ENCODE results near the gene ZNF396. TPM values are rescaled to one million over a fixed set of nuclear protein-coding genes. Genes with fewer than 3 reads are reported as not detected.

The ZNF396 gene
- total RNA-seq, 1 donor from 2014 or later, result 1.2 TPM

DNA sequence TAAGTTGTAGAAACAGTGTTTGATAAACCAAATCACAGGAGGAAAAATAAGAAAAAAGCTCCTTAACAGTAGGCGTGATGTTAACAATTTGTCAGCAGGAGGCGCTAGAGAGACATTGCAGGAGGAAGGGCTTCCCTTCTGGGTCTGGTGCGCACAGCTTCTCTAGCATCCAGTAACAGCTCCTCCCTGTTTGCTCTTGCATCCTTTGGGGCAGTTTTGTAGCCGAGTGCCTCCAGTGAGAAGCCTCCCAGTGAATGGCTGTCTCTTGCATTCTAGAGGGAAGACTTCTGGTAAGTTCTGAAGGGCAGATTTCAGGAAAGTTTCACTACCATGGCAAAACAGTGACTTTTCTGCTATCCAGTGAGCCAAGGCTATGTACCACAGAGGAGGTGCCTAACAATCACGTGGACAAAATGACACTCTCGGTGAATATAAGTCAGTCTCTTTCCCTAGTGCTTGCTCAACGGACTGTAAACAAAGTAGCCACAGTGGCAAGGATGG, 9.5 kb upstream of the ZNF396 start:
- DNase-seq (ENCODE audit: low spot score) (peak; percentile 53), ATAC-seq (peak; percentile 97)

DNA sequence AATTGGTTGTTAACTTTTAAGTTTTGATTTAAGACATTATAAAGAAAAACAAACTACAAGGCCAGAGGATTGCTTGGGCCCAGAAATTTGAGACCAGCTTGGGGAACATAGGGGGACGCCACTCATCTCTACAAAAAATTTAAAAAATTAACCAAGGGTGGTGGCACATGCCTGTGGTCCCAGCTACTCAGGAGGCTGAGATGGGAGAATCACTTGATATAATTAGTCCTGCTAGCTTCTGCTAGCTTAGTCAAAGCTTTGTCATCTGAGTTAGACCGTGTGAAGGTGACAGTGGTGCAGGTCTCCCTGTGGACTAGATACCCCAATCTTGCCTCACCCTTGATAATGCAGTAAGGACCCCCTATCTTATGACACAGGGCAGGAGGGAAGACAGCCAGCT, 6.0 kb upstream of the ZNF396 start:
- no peak for DNase-seq (ENCODE audit: low spot score)

DNA sequence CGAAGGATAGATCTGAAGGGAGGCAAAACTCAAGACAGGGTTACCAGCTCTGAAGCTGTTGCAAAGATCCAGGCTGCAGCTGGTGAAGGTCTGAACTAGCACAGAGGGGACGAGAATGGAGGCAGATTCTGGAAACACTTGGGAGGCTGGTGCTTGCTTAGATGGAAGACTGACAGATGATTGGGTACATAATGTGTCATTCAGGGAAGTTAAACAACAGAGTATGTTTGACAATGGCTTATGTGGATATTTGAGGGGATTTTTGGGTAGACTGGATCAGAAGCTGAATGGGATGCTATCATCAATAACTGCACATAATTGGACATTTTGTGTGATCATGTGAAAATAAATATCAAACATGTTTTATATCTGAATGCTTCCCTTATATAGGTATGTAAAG, 2.3 kb upstream of the ZNF396 start:
- DNase-seq (ENCODE audit: low spot score) (no peak), ATAC-seq (no peak)

More for the DNA sequence above, 6.0 kb upstream of the ZNF396 start:
- ATAC-seq, result no peak

DNA sequence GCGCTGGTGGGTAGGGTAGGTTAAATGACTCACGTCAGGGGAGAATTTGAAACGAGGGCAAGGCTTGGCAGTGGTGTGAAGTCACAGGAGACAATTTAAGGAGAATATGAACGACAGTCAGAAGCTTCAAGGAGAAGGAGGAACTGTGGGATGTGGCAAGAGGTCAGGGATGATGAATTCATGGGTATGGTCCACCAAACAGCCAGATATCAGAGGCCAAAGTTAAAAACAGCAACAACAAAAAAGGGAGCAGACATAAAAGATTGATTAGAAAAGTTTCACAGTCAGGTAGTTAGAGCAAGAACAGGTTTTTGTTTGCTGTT, 1.4 kb upstream of the ZNF396 start:
- ATAC-seq (no peak), DNase-seq (ENCODE audit: low spot score) (no peak)

DNA sequence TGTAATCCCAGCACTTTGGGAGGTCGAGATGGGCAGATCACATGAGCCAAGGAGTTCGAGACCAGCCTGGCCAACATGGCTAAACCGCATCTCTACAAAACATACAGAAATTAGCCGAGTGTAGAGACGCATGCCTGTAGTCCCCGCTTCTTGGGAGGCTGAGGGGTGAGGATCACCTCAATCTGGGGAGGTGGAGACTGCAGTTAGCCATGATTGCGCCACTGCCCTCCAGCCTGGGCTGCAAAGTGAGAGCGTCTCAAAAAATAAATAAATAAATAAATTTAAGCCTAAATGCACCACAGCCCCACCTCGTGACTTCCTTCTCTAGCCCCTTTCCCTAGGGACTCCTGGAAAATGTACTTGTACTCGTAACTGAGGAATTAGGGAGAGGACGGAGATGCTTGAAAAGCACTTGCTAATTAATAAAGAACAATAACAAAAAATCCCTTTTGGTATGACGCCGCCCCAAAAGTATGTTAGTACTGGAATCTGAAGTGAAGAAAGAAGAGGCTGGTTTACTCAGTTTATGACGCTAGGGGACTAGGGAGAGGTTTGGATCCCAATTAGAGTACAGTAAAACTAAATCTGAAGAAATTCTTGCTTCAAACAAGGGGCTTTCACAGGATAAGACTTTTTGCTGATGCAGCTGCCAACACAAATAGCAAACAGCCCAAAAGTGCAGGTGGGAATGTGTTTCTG, 887 bp upstream of the ZNF396 start:
- ATAC-seq, result no peak
- no peak for DNase-seq (ENCODE audit: low spot score)

DNA sequence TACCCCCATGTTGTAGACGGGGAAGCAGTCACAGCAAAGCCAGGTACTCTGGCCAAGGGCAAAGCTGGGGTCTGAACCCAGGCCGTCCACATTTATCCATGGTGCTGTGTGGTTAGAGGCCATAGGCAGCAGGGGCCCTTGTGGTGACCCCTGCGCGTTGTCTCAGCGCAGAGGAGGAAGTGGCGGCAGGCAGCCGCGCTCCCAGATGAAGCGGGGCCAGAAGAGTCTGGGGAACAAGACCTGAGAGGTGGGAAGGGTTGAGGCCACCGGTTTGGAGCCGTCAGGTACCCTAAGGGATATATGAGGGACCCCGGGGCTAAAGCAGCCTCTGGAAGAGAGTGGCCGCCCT, 770 bp downstream of the ZNF396 start:
- DNase-seq (ENCODE audit: low spot score) (peak; percentile 47), ATAC-seq (peak; percentile 57)

DNA sequence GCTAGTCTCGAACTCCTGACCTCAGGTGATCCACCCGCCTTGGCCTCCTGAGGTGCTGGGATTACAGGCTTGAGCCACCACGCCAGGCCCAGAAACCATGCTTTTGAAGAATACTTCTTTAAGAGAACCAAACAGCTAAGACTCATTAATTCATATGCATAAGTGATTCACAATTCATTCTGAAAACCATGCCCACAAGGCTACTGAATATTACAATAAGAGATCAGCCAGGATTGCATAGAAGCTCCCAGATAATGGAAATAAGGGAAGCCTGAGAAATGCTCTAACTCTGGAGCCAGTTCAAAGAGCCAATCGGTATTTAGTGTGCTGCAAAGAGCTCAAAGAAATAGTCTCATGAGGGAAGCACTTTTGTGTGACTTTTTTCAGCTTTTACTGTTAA, 2.4 kb downstream of the ZNF396 start:
- ATAC-seq (no peak), DNase-seq (ENCODE audit: low spot score) (no peak)

DNA sequence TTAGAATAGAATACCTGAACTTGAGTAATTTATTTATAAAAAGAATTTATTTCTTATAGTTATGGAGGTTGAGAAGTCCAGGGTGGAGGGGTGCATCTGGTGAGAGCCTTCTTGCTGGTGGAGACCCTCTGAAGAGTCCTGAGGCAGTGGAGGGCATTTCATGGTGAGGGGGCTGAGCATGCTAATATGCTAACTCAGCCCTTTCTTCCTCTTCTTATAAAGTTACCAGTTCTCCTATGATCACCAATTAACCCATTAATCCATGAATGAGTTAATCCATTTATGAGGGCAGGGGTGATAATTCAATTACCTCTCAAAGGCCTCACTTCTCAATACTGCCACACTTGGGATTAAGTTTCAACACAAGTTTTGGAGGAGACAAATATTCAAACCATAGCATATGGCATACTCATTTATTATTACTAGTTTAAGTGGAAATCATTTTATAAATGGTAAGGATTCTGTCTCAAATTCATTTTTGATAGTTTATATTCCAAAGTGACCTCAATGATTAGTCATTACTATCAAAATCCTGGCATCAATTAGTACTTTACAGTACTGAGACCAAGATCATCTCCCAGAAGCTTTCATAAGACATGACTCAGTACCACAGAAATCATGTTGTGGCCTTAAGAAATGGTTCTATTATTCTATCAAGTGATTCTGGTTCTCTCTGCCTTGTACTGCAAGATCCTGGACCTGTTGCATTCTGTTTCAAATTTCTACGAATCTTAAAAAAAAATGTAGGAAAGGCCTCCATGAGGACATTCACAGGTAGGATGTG, 5.5 kb downstream of the ZNF396 start:
- DNase-seq (ENCODE audit: low spot score) (no peak), ATAC-seq (no peak)

DNA sequence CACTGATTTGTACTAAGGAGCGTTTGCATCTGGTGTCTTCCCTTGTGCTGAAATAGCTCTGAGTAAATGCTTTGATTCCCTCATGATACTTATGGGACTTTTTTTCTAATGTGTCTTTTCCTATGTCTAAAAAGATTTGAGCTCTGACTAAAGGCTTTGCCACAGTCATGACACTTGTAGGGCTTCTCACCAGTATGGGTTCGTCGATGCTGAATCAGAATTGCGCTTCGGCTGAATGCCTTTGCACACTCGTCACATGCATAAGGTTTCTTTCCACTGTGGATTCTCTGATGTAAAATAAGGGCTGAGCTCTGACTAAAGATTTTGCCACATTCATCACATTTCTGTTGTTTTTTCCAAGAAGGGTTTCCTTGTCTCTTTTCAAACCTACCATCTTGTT, 8.0 kb downstream of the ZNF396 start:
- ATAC-seq (no peak), DNase-seq (ENCODE audit: low spot score) (no peak)

DNA sequence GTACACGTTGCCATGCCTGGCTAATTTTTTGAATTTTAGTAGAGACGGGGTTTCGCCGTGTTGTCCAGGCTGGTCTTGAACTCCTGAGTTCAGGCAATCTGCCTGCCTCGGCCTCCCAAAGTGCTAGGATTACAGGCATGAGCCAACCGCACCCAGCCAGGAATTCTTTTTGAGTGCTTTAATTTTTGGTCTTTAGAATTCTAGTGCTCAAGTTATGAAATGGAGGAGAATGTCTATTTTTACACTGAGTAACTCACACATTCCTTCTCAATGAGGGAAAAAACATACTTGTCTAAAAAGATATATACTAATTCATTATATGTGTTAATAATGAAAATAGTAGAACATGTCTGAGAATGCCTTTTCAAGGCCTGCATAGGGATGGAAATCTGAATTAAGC, 8.5 kb downstream of the ZNF396 start:
- ATAC-seq (no peak), DNase-seq (ENCODE audit: low spot score) (no peak)

DNA sequence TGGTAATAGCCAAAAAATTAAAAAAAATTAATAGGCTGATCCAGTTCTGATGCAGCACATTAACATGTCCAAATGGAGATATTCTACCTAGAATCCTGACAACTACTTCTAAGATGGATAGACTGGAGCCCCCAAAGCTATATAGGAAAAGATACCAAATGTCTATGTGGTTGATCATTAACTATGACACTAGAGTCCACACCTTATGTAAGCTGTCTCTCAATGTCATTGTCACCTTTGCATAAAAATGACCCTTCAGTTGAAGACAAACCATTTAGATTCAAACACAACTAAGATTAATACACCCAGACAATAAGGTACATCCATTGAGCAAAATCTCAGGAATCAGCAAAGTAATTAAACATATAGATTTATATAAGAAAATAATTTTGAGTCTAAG, 14.6 kb downstream of the ZNF396 start:
- ATAC-seq (no peak), DNase-seq (ENCODE audit: low spot score) (no peak)

DNA sequence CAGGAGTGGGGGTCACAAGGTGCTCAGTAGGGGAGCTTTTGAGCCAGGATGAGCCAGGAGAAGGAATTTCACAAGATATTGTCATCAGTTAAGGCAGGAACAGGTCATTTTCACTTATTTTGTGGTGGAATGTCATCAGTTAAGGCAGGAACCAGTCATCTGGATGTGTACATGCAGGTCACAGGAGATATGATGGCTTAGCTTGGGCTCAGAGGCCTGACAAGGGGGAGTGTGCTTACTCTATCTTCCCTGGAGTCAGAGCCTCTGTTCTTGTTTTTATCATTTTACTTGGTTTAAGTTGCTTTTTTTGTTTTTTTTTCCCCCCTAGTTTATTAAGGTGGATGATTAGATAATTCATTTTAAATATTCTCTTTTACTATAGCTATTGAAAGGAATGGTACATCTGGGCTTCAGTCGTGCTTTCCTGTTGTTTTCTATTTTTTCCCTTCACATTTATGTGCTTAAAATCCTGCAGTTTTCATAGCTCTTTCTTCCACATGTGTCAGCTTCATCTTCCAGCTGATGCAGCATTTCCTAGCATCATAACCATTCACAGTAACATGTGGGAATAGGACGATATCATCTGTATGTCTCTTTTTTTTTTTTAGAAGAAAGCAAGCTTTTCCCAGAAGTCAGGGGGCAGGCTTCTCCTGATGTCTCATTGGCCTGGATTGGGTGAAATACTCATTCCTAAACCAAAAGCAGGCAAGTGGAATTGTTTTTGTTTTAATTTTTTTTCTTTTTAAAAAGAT, 15.4 kb downstream of the ZNF396 start:
- no peak for DNase-seq (ENCODE audit: low spot score)
- no peak for ATAC-seq

DNA sequence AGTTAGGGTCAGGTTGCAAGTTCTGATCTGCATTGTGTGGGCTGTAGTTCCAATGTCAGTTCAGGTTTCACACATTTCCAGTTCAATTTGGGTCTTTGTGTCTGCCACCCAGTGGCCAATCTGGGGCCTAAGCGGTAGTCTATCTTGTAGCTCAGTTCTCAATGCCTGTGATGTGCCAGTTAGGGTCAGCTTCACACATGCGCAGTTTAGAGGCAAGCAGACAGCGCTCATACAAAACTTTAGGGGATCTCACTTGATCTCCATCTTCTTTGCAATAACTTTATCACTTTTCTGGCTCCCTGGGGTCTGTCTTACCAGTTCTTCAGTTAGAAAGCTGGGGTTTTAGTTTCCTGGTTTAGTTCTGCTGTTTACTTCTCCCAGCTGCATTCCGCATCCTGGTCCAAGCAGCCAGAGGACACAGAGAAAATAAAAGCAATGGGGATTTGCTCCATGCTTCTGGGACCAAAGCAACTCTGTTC, 22.0 kb downstream of the ZNF396 start:
- peak; percentile 75 for DNase-seq (ENCODE audit: low spot score)
- ATAC-seq, result peak; percentile 100

DNA sequence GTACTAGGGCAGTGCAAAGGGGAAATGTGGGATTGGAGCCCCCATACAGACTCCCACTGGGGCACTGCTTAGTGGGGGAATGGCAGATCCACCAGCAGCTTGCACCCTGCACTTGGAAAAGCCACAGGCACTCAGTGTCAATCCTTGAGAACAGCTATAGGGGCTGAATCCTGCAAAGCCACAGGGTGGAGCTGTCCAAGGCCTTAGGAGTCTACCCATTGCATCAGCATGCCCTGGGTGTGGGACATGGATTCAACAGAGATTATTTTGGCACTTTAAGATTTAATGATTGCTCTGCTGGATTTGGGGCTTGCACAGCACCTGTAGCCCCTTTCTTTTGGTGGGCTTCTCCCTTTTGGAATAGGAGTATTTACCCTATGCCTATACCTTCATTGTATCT, 24.4 kb downstream of the ZNF396 start:
- ATAC-seq, result no peak
- no peak for DNase-seq (ENCODE audit: low spot score)

DNA sequence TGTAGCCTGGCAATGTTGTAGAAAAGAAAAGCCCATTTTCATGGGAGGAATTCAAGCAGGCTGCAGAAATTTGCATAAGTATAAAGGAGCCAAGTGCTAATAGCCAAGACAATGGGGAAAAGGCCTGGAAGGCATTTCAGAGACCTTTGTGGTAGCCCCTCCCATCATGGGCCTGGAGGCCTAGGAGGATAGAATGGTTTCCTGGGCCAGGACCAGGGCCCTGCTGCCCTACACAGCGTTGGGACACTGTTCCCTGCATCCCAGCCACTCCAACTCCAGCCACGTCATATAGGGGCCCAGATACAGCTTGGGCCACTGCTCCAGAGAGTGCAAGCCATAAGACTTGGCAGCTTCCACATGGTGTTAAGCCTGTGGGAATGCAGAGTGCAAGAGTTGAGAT, 24.9 kb downstream of the ZNF396 start:
- DNase-seq (ENCODE audit: low spot score), result no peak
- no peak for ATAC-seq

DNA sequence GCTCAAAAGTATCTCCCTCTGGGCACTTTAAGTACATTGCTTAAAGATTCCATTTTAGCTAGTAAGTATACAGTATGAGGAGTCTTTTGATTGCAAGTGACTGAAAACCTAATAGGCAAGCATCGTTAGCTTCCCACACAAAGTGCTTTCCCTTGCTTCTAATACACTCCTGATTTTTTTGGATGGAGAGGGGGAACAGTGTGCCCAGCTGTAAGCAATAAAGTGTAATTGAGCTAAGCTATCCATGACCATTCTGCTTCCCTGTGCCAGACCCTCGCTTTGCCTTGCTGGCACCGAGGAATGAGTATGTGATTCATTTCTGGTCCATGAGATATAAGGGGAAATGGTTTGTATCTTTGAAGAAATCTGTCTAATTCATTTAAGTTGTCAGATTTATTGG, 29.1 kb downstream of the ZNF396 start:
- ATAC-seq (no peak), DNase-seq (ENCODE audit: low spot score) (no peak)

DNA sequence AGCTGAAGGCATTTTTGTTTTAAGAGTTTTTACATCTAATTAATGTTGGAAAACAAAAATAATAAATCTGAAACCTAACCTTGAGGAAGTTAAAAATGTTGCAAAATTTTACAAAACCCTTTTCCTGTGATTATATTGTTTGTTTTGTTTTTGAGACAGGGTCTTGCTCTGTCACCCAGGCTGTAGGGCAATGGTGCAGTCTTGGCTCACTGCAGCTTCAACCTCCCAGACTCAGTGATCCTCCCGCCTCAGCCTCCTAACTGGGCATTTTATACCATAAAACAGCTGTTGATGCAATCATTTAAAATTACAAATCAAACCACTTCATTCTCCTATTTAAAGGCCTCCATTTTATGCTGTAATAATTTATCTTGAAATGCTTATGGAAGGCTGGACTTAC, 31.2 kb downstream of the ZNF396 start:
- ATAC-seq (no peak), DNase-seq (ENCODE audit: low spot score) (no peak)

DNA sequence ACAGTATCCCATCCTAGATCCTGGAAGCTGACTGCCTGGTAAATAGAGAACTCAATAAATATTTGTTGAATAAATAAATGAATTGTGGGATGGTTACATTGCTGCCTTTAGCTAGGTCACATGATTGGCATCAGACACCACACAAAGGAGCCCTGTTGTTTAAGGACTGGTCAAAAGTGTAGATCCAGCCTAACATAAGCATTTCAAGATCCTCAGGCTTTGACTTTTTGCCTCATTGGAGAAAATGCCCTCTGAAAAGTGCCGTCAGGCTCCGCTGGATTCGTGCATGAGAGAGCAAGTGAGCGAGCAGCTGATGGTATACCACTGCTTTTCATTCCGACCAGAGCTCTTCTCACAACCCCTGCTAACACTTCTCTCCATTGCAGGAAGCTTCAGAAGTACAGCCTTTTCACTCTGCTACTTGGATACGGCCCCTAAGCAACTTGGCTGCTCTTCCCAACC, 31.6 kb downstream of the ZNF396 start:
- ATAC-seq, result peak; percentile 57

DNA sequence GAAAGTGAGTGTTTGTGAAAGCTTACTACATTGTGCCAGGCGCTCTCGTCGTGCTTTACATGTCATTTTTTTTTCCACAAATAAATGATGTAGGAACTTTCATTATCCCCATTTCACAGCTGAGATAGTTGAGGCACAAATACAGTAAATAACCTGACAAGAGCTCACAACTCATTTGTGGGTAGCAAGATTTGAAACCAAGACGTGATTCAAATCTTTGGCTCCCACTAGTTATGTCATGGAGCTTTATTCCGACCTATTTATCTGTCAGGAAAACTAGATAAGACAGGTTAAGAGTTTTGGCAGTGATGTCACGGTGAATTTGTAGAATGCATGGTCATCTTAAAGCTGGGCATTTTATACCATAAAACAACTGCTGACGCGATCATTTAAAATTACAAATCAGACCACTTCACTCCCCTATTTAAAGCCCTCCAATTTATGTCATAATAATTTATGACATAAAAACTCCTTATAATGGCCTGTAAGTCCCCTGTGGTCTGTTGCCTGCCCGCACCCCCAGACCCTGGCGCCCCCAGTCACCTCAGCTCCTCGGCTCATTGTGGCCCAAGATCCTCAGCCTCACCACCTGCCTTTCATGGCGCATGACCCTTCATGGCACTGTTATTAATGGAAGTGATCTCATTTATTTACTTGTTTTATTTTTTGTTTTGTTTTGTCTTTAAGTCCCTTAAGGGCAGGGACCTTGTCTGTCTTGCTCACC, 32.2 kb downstream of the ZNF396 start:
- DNase-seq (ENCODE audit: low spot score) (no peak), ATAC-seq (no peak)

More for the DNA sequence above, 31.6 kb downstream of the ZNF396 start:
- peak; percentile 57 for DNase-seq (ENCODE audit: low spot score)

DNA sequence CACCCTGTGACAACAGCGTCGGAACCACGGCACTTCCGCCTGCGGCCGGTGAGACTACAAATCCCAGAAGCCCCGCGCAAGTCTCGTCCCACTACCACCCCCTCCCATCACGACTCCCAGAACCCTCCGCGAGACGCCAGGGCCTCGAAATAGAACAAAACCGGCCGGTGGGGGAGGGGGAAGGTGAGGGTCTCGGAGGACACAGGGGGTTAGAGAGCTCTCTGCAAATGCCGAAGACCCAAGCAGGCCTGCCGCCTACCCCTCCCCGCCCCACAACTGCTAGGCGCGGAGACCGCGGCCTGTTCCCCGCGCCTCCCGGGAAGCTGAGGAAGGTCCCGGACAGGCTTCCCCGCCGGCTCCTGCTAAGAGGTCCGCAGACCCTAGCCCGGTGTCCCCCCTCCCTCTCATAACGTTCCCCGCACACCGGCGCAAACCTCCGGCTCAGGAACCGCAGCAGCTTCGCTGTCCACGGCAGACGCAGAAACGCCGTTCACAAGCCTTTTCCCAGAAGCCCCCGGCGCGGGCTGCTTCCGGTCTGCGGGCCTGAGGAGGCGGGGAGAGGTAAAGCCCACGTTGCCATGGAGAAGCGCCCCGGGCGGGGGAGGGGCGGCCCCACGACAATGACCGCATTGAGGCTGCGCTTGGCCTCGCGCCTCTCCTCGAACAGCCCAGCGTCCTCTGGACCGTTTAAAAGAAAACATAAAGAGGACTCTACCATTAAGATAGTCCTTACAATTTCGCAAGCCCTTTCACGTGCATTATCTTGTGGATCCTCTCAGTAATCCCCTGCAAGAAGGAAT, 33.0 kb downstream of the ZNF396 start, which contains the start of gene ZNF24:
Gene ZNF24 (minus strand): TSS at position 485 of the 800 bp plus-strand sequence. CDS start 3,770 bp downstream, outside the sequence.
- peak; percentile 90 for ATAC-seq

More for the DNA sequence above, 33.0 kb downstream of the ZNF396 start, which contains the start of gene ZNF24:
- peak; percentile 98 for DNase-seq (ENCODE audit: low spot score)

All from left lobe of liver (tissue), 2 donors.